Nephron (organoid): ENCODE measurements around the gene DPY19L3.
A peak's percentile ranks its signal among the peaks of the same experiment; 100 is the strongest.
"Not testable (repeated sequence)": the region's sequence is repeated elsewhere in the genome, so short reads cannot be mapped to it uniquely, and the experiment has no call there.

Experiments used
- H3K27ac Mint-ChIP-seq, 3 experiments: 2 replicates each; pipeline ENCODE4 v1.8.0; 2020; ENCODE audit warnings: mixed read lengths in 3 of 3, mild to moderate bottlenecking in 2 of 3, moderate library complexity in 1 of 3
- H3K27me3 Mint-ChIP-seq: 2 replicates; pipeline ENCODE4 v1.8.0; 2021; ENCODE audit warnings: low read depth, mild to moderate bottlenecking, moderate library complexity, mixed read lengths
- H3K36me3 Mint-ChIP-seq: 2 replicates; pipeline ENCODE4 v1.8.0; 2020; ENCODE audit warnings: low read depth, mixed read lengths
- H3K4me1 Mint-ChIP-seq: 2 replicates; pipeline ENCODE4 v1.8.0; 2020; ENCODE audit warnings: mixed read lengths
- H3K4me3 Mint-ChIP-seq, 3 experiments: 2 replicates each; pipeline ENCODE4 v1.8.0; 2020; ENCODE audit warnings: mild to moderate bottlenecking in 3 of 3, mixed read lengths in 3 of 3, moderate library complexity in 2 of 3
- H3K9me3 Mint-ChIP-seq: 2 replicates; pipeline ENCODE4 v1.8.0; 2020; ENCODE audit warnings: mixed read lengths
- CTCF ChIP-seq, 3 experiments: fragments of 200-600 bp; sonication (generic); IDR thresholded peaks; one replicate each; pipeline ENCODE4 v1.5.0; 2021; ENCODE audit warnings: antibody characterized with exemption in 3 of 3; ENCODE audit not compliant: unreplicated experiment in 3 of 3

Gene DPY19L3

GRCh38 chr19:32368787-32369186, 36.8 kb upstream of the DPY19L3 start:
- Mint-ChIP-seq H3K27ac (no peak overlapping the region), H3K27me3 (peaks cover 3% of the 10 kb centered on the region)

GRCh38 chr19:32372726-32373517, 32.6 kb upstream of the DPY19L3 start:
- Mint-ChIP-seq H3K4me1 (peaks cover 15% of the 10 kb centered on the region), H3K27me3 (peaks cover 3% of the 10 kb centered on the region), H3K27ac (peak overlapping the region; percentile 70 to 87 (median 86)), H3K36me3 (peaks cover 73% of the 10 kb centered on the region), H3K9me3 (no peaks in the 10 kb centered on the region), H3K4me3 (no peak overlapping the region)
- no peak for TF ChIP-seq CTCF (IDR thresholded peaks at IDR 0.05; ENCODE audit: unreplicated experiment in 3 of 3)

More at GRCh38 chr19:32368787-32369186, 36.8 kb upstream of the DPY19L3 start:
- H3K9me3 Mint-ChIP-seq = no peaks in the 10 kb centered on the region
- peaks cover 12% of the 10 kb centered on the region for H3K4me1 Mint-ChIP-seq
- peaks cover 87% of the 10 kb centered on the region for H3K36me3 Mint-ChIP-seq
- no peak overlapping the region for H3K4me3 Mint-ChIP-seq
- TF ChIP-seq CTCF (IDR thresholded peaks at IDR 0.05; ENCODE audit: unreplicated experiment in 3 of 3) = no peak

- Mint-ChIP-seq H3K4me1 (peaks cover 15% of the 10 kb centered on the region), H3K27ac (peak overlapping the region; percentile 70 to 87 (median 86)), H3K27me3 (peaks cover 3% of the 10 kb centered on the region), H3K36me3 (peaks cover 68% of the 10 kb centered on the region), H3K4me3 (no peak overlapping the region), H3K9me3 (no peaks in the 10 kb centered on the region)
- TF ChIP-seq CTCF (IDR thresholded peaks at IDR 0.05; ENCODE audit: unreplicated experiment in 3 of 3) = no peak
Observed at GRCh38 chr19:32373585-32374295, 31.8 kb upstream of the DPY19L3 start.

- H3K9me3 Mint-ChIP-seq, H3K4me3 Mint-ChIP-seq, H3K27me3 Mint-ChIP-seq: not testable (repeated sequence)
- H3K27ac Mint-ChIP-seq = peak overlapping the region; percentile 70 to 87 (median 86)
- peaks cover 67% of the 10 kb centered on the region for H3K36me3 Mint-ChIP-seq
- peaks cover 15% of the 10 kb centered on the region for H3K4me1 Mint-ChIP-seq
Observed at GRCh38 chr19:32374362-32374761, 31.2 kb upstream of the DPY19L3 start.

- H3K27ac Mint-ChIP-seq, H3K4me3 Mint-ChIP-seq, H3K9me3 Mint-ChIP-seq, H3K27me3 Mint-ChIP-seq: not testable (repeated sequence)
- Mint-ChIP-seq H3K36me3 (peaks cover 62% of the 10 kb centered on the region), H3K4me1 (peaks cover 15% of the 10 kb centered on the region)
- TF ChIP-seq CTCF (IDR thresholded peaks at IDR 0.05; ENCODE audit: unreplicated experiment in 3 of 3) = peak in 2 of 3 experiments; percentile 36 to 39
Observed at GRCh38 chr19:32377088-32377487, 28.5 kb upstream of the DPY19L3 start.

- no peak for TF ChIP-seq CTCF (IDR thresholded peaks at IDR 0.05; ENCODE audit: unreplicated experiment in 3 of 3)
- peaks cover 55% of the 10 kb centered on the region for H3K36me3 Mint-ChIP-seq
- H3K27ac Mint-ChIP-seq = no peak overlapping the region
- H3K27me3 Mint-ChIP-seq = no peaks in the 10 kb centered on the region
- H3K4me3 Mint-ChIP-seq = no peak overlapping the region
- H3K4me1 Mint-ChIP-seq = no peaks in the 10 kb centered on the region
- H3K9me3 Mint-ChIP-seq = no peaks in the 10 kb centered on the region
Observed at GRCh38 chr19:32380269-32380668, 25.3 kb upstream of the DPY19L3 start.
